ENCODE data around the gene BCL2L14. TPM values are rescaled to one million over a fixed set of nuclear protein-coding genes. Genes with fewer than 3 reads are reported as not detected.
"Not testable (repeated sequence)": the region's sequence is repeated elsewhere in the genome, so short reads cannot be mapped to it uniquely, and the experiment has no call there.

The BCL2L14 gene
- total RNA-seq, 4 donors from 2014 or later: 27.5 to 81.2 (median 52.5) TPM

DNA sequence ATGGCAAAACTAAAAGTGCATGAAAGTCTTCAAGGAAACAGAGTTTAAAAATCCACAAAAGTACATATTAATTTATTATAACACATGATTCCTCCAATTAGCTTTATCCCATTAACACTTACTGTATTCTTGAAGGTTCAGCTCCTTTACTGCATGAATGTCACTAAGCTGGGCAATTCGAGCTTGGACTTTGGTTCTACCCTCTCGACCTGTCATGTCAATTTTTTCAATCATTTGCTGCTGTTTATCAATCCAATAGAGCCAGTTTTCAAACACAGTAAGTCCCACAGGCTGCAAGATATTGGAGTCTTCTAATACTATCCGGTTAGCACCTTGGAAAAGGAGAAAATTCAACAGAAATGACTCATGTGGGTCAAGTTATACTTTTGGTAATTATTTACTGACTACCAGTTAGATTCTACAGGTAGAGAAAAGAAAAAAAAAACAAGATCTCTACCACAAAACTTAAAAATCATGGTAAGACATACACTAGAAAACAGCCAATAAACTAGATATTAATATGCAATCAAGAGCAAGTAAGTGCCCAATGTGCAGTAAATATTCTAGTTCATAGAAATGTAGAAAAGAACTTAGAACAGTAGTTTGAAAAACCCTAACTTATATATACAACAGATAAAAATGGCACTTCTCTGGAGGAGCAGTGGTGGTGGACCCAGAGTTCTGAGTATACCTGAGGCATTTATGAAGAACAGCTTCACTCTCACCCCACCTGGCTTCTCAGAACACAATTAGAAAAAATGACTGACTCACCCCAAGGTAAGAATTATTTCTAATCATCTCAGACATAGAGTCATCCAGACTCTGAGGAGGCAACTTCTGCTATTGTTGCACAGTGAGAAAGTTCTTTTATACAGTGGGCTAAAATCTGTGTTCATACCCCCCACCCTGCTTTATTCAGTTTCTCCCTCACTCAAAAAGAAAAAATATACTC lies 67.7 kb downstream of the BCL2L14 start:
- TF ChIP-seq POLR2A (IDR thresholded peaks at IDR 0.05): no peak
- no peak for TF ChIP-seq EP300 (IDR thresholded peaks at IDR 0.05; ENCODE audit: low read depth)
- no peak for TF ChIP-seq POLR2AphosphoS5 (IDR thresholded peaks at IDR 0.05)
- TF ChIP-seq, protein P1, sequence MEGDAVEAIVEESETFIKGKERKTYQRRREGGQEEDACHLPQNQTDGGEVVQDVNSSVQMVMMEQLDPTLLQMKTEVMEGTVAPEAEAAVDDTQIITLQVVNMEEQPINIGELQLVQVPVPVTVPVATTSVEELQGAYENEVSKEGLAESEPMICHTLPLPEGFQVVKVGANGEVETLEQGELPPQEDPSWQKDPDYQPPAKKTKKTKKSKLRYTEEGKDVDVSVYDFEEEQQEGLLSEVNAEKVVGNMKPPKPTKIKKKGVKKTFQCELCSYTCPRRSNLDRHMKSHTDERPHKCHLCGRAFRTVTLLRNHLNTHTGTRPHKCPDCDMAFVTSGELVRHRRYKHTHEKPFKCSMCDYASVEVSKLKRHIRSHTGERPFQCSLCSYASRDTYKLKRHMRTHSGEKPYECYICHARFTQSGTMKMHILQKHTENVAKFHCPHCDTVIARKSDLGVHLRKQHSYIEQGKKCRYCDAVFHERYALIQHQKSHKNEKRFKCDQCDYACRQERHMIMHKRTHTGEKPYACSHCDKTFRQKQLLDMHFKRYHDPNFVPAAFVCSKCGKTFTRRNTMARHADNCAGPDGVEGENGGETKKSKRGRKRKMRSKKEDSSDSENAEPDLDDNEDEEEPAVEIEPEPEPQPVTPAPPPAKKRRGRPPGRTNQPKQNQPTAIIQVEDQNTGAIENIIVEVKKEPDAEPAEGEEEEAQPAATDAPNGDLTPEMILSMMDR (IDR thresholded peaks at IDR 0.05): no peak
- no peak for DNase-seq
- in situ Hi-C loops (cut with MboI; ENCODE audit: low pct_ligation_motif_present in 1 of 4, low pct_unique_long_range_greater_than_20kb in 1 of 4, low sequenced_read_pairs in 3 of 4): no loop called here
- Histone ChIP-seq H3K9me3 (no peaks in the 10 kb centered on the region), H3K27ac (no peak overlapping the region), H3K27me3 (no peaks in the 10 kb centered on the region), H3K4me1 (peaks cover 0 to 5% (median 0%) of the 10 kb centered on the region in 4 donors), H3K36me3 (peaks cover 0 to 12% (median under 1%) of the 10 kb centered on the region in 4 donors), H3K4me3 (no peak overlapping the region)
- intact Hi-C loops (cut with DNase I; ENCODE audit: low total_unique reads): no loop called here
- WGBS, 2 donors (ENCODE audit: low coverage in 1 of 2): 70 to 83% methylated on average over 3 of the region's 3 CpGs

DNA sequence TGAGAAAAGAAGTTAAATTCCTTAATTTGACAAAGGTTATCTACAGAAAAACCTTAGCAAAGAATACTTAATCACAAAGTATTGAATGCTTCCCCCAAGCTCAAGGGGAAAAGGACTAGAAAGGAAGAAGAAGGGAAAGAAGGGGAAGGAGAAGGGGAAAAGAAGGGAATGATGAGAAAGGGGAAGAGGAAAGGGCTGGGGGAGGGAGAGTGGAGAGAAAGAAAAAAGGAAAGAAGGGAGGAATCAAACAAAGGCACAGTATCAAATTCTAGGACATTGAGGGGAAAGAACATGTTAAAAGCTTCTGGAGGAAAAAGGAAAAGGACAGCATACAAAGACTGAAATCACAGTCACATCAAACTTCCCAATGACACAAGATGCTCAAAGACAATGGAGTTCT lies 70.3 kb downstream of the BCL2L14 start:
- H3K27ac ChIP-seq: no peak overlapping the region
- TF ChIP-seq POLR2A (IDR thresholded peaks at IDR 0.05) (no peak), POLR2AphosphoS5 (IDR thresholded peaks at IDR 0.05) (no peak), EP300 (IDR thresholded peaks at IDR 0.05; ENCODE audit: low read depth) (no peak)
- TF ChIP-seq, protein P1 (IDR thresholded peaks at IDR 0.05): no peak
- in situ Hi-C loops (cut with MboI; ENCODE audit: low pct_ligation_motif_present in 1 of 4, low pct_unique_long_range_greater_than_20kb in 1 of 4, low sequenced_read_pairs in 3 of 4) (no loop called here), intact Hi-C loops (cut with DNase I; ENCODE audit: low total_unique reads) (no loop called here)
- DNase-seq: no peak
- H3K36me3 ChIP-seq: peaks cover 0 to 12% (median under 1%) of the 10 kb centered on the region in 4 donors
- H3K9me3 ChIP-seq: no peaks in the 10 kb centered on the region
- H3K4me3 ChIP-seq: no peak overlapping the region
- peaks cover 0 to 5% (median 0%) of the 10 kb centered on the region in 4 donors for H3K4me1 ChIP-seq
- H3K27me3 ChIP-seq: no peaks in the 10 kb centered on the region

DNA sequence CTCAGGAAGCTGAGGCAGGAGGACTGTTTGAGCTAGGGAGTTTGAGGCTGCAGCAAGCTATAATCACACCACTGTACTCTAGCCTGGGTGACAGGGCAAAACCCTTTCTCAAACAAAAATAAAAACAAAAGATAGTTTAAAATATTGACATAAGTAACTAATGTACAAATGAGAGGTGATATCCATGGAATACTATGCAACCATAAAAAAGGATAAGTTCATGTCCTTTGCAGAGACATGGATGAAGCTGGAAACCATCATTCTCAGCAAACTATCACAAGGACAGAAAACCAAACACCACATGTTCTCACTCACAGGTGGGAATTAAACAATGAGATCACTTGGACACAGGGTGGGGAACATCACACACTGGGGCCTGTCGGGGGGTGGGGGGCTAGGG lies 73.8 kb downstream of the BCL2L14 start:
- peaks cover 0 to 15% (median 5%) of the 10 kb centered on the region in 4 donors for H3K36me3 ChIP-seq
- H3K4me1 ChIP-seq; H3K4me3 ChIP-seq; DNase-seq; in situ Hi-C loops (cut with MboI; ENCODE audit: low pct_ligation_motif_present in 1 of 4, low pct_unique_long_range_greater_than_20kb in 1 of 4, low sequenced_read_pairs in 3 of 4); H3K9me3 ChIP-seq; intact Hi-C loops (cut with DNase I; ENCODE audit: low total_unique reads); H3K27ac ChIP-seq; H3K27me3 ChIP-seq: not testable (repeated sequence)
- 0 to 33% methylated on average over 1 of the region's 1 CpG for WGBS, 2 donors (ENCODE audit: low coverage in 1 of 2)

DNA sequence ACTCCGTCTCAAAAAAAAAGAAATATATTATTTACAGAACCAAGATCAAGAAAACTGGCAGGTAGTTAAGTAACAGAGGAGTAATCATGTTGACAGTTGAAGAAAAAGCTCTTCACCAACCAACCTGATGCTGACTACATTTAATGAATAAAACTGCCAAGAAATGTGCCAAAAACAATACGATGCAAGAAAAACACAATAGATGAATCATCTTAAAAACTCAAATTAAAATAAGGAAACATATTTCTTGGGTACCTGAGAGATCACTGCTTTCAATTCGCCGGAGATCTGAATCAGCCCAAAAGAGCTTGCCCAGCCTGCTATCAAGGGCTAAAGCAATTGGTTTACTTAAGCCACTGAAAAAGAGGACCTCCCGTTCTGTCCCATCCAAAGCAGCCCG lies 76.4 kb downstream of the BCL2L14 start:
- Histone ChIP-seq H3K4me3 (no peak overlapping the region), H3K27ac (no peak overlapping the region), H3K36me3 (peaks cover 0 to 19% (median 5%) of the 10 kb centered on the region in 4 donors), H3K4me1 (no peaks in the 10 kb centered on the region), H3K9me3 (no peaks in the 10 kb centered on the region), H3K27me3 (no peaks in the 10 kb centered on the region)
- intact Hi-C loops (cut with DNase I; ENCODE audit: low total_unique reads): no loop called here
- 87 to 92% methylated on average over 2 to 6 of the region's 6 CpGs for WGBS, 2 donors (ENCODE audit: low coverage in 1 of 2)
- no peak for DNase-seq
- TF ChIP-seq POLR2A (IDR thresholded peaks at IDR 0.05) (no peak), EP300 (IDR thresholded peaks at IDR 0.05; ENCODE audit: low read depth) (no peak), POLR2AphosphoS5 (IDR thresholded peaks at IDR 0.05) (no peak)
- TF ChIP-seq, protein P1 (IDR thresholded peaks at IDR 0.05): no peak
- in situ Hi-C loops (cut with MboI; ENCODE audit: low pct_ligation_motif_present in 1 of 4, low pct_unique_long_range_greater_than_20kb in 1 of 4, low sequenced_read_pairs in 3 of 4): no loop called here

Other genes with a start within 250 kb of the BCL2L14 start
- gene LRP6, start 196.1 kb downstream of the BCL2L14 start, total RNA-seq: 100 to 1,000 TPM in 1 of 4 donors, 10 to 100 TPM in 3; 11.7 to 102 (median 58.9) TPM

All from transverse colon (tissue), 4 donors.